IPS-18c (cell line): ENCODE results near the gene CYP39A1.

Experiments used
- H3K4me3 ChIP-seq: 2 replicates; pipeline ENCODE4 v1.7.0; 2013; ENCODE audit warnings: low read depth, mild to moderate bottlenecking, low read length, moderate library complexity; ENCODE audit not compliant: insufficient read depth
- H3K9me3 ChIP-seq: one replicate; pipeline ENCODE4 v1.6.1; 2013; ENCODE audit warnings: mild to moderate bottlenecking, low read length, moderate library complexity; ENCODE audit not compliant: control insufficient read depth, insufficient read depth

CYP39A1 gene

DNA sequence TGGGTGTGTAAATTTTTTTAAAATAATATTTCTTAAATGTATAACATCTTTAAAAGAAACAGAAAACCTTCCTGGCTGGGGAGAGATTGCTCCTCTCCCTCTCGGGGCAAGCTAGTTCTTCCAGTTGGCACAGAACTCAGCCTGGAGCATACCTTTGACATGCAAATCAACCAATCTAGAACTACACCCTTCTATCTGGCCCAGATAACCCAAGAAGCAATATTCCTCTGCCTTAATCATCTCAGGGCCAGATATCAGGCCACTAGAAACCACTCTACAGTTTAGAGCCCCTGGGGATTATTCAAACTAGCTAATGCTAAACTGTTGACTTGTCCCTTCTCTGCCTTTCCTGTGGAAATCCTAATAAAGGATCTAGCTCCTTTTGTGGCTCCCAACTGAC lies 33.9 kb downstream of the CYP39A1 start:
- H3K4me3 ChIP-seq = no peak overlapping the region
- H3K9me3 ChIP-seq = no peaks in the 10 kb centered on the region

DNA sequence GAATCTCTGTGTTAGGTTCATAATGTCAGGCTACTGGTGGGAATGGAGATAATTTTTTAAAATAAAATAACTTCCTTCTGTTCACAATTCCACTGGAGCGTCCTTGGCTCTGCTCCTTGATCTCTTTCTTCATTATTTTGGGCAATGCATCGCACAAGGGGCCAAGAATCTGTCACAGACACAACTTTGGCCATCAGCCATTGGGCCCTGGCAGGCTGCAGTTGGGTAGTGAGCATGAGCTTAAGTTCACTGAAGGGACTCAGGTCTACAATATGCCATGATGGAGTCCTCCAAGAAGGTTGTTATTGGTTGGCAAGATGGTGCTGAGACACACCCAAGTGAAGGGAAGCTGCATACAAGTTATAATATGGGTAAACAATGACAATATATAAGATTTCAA lies 40.0 kb downstream of the CYP39A1 start:
- H3K9me3 ChIP-seq = no peaks in the 10 kb centered on the region
- no peak overlapping the region for H3K4me3 ChIP-seq

DNA sequence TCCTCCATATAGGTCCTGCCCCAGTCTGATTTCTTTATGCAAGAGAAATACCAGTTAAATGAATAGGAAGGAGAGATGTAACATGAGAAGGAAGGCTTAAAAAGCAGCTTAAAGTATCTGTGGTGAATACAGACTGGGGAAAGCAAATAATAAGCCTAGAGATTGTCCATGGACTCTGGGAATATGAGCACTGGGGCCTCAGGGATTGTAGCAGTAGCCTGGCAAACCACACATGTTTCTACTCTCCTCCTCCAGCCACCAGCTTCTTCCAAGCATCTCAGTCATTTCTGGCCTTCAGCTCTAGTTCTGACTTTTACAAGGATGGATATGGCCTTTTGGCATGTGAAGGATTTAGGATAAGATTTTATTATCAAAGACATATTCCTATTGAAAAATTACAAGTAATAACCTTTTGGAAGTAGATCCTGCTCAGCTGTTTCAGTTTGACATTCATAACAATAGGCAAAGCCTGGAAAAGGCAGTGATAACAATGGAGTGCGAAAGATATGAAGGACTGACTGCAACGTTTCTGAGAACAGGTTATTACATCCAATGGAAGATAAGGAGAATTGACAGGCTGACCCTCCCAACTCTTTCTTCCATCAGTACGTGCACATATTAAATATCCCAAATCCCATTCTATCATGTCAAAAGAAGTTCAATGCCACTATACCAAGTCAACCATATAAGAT lies 41.6 kb downstream of the CYP39A1 start:
- Histone ChIP-seq H3K9me3 (no peaks in the 10 kb centered on the region), H3K4me3 (no peak overlapping the region)

DNA sequence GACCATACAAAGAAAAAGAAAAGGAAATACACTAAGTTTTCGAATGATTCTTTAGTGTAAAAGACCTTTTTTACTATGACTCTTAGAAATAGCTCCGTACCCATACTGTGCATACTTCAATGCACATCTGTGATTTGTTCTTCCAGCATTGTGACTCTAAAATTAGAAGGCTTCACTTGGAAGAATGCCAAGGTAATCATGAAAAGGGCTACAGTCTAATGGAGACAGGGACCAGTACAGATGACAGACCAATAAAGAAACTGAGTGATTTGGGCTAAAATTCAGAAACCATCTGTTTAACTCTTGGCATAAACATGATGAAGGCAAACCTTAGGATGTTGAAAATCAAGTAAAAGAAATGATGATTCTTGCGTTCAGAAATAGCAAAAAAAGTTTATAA lies 46.3 kb downstream of the CYP39A1 start:
- H3K9me3 ChIP-seq = no peaks in the 10 kb centered on the region
- no peak overlapping the region for H3K4me3 ChIP-seq

DNA sequence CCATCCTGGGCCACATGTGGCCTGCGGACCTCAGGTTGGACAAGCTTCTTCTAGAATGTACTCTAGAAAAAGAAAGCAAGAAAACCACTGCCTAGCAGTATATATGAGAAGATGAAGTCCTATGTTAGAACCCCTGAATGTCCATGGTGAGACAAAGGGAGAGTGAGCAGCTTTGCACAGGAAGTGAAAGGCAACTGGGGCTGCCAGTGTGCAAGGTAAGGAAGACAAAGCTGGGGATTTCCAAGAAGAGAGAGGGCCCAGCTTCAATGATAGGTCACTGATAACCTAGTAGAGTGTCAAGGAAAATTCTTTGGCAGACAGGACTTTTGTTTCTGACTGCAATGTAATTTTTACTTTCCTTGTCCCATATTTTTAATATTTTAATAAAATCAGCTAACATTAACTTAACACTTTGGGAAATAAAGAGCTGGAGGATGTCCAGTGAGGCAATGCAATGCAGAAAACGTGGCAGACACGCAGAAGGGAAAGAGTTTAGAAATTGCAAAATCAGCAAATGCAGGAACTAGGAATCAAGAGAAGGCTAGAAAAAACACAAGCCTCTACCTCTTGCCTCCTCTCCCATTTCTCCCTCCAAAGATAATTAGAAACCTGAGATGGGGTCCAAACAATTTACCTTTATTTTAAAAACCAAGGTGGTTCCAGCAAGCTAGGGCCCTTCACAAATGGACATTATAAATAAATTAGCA lies 47.4 kb downstream of the CYP39A1 start:
- Histone ChIP-seq H3K4me3 (no peak overlapping the region), H3K9me3 (no peaks in the 10 kb centered on the region)

DNA sequence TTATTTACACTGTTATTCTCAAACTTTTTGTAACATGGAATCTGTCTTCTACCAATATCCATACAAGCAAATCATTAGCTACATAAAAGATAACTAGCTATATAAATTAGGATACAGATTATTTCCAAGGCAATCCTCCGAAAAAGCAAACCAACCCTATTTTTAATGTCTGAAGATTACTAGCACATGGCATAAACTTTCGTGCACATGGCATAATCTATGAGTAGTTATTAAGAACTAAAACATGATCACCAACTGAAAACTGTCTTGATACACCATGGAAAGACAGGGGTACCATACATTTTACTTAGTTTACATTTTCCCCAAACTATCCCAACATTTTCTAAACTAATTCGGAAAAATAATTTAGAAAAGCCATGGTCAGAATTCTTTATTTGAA lies 54.4 kb downstream of the CYP39A1 start:
- Histone ChIP-seq H3K4me3 (no peak overlapping the region), H3K9me3 (no peaks in the 10 kb centered on the region)

DNA sequence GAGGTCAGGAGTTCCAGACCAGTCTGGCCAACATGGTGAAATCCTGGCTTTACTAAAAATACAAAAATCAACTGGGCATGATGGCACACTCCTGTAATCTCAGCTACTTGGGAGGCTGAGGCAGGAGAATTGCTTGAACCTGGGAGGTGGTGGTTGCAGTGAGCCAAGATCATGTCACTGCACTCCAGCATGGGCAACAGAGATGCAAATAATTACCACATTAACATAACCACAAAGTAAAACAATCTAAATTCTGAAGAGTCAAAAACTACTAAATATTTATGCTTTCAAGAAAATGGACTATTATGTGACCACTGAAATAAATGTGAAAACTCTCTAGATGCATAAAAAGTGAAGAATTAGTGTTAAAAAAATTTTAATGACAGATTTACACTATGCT lies 59.9 kb downstream of the CYP39A1 start:
- Histone ChIP-seq H3K9me3 (no peaks in the 10 kb centered on the region), H3K4me3 (no peak overlapping the region)

DNA sequence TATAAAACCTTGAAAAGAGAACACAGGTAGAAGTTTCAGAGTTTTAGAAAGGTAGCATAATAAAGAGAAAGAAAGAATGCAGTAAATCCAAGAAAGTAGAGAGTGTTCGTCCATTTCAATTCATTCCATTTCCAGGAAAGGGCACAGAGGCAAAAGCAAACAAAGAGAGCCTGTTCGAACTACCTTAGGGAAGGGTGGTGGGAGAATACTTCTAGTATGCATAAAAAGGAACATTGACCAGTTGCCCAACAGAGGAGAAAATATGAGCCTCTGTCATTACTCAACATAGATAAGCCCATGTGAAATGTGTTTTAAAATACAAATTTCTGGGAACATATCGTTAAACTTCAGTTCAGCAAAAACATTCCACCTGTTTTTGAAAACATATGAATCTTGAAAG lies 60.6 kb downstream of the CYP39A1 start:
- Histone ChIP-seq H3K9me3 (no peaks in the 10 kb centered on the region), H3K4me3 (no peak overlapping the region)

DNA sequence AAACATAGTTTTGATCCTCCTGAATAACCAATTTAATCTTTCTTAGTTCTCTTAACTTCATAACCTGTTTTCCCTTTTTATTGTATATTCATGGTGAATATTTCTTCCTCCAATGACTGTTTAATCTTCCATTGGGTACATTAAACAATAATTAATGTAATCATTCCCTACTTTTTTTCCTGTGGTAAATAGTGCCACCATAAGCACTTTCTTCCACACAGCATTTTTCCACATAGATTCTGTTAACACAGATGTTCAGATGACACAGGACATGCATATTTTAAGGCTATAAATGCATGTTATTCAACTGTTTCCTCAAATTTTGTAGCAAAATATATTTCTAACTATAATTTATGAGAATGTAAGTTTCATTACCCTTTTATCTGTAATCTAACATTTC lies 61.9 kb downstream of the CYP39A1 start:
- no peaks in the 10 kb centered on the region for H3K9me3 ChIP-seq

DNA sequence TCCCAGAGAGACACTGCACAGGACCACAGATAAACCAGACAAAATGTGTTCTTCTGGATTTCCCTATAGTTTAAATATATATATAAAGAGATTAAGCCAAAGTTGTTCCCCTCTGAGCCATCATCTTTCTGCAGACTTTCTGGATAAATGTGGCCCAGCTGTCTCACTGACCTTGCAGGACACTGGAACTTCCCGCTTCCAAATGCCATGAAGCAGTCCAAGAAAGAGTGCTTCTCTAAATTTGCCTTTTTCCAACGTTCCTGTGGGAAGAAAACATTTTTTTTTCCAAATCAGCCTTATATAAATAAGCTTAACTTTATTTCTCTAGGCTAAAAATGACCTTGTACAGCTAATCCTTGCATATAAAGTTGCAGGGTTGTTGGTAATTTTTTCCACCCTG lies 65.7 kb downstream of the CYP39A1 start:
- Histone ChIP-seq H3K4me3 (no peak overlapping the region), H3K9me3 (no peaks in the 10 kb centered on the region)

More for the DNA sequence above, 61.9 kb downstream of the CYP39A1 start:
- no peak overlapping the region for H3K4me3 ChIP-seq

DNA sequence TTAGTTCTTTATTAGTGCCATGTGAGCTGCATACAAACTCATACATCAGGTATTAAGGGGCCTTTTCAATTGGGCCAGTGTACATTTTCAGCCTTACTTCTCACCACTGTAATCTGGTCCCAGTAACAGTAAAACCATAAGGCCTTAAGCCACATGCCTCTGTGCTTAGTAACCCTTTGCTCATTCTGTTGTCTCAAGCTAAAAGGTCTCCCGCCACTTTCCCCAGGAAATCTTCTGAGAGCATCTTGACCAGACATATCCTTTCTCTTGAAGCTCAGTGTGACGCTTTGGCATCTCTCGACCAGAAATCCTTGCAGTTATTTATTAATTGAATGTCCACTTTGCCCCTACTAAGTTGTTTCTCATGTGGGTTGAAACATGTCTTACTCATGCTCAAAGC lies 68.0 kb downstream of the CYP39A1 start:
- Histone ChIP-seq H3K9me3 (no peaks in the 10 kb centered on the region), H3K4me3 (no peak overlapping the region)

DNA sequence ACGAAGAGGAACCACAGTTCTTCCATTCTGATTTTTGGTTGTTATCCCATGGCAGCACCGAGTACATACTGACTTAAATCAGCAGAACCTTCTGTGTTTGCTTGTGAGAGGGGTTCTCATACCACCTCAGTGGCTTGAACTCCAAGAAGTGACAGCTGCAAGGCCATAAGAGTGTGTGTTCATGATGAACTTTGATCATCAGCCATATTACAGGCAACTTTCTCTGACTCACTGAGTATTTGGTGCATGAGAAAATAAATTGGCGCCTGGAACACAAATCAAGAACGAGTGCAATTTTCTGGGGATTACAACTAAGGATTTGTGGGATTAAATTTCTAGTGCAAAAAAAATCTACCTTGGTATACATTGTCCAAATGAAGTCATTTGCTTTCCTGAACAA lies 68.9 kb downstream of the CYP39A1 start:
- Histone ChIP-seq H3K9me3 (no peaks in the 10 kb centered on the region), H3K4me3 (no peak overlapping the region)

DNA sequence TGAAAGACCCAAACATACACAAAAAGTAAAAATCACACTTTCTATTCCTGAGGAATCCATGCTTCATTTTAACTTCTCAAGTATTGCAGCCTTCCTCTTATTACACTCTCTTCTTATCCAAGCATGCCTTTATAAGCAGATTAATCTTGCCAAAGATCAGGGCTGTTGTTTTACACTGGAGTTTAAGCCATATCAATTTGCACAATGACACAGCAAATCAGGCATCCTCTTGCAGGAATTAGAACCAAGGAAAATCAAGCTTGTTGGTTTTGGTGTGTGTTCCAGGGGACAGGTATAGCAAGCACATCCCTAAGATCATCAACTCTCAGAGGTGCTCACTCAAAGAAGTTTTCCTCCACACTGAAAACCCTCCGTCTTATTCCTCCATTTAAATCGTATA lies 69.5 kb downstream of the CYP39A1 start:
- Histone ChIP-seq H3K9me3 (no peaks in the 10 kb centered on the region), H3K4me3 (no peak overlapping the region)

DNA sequence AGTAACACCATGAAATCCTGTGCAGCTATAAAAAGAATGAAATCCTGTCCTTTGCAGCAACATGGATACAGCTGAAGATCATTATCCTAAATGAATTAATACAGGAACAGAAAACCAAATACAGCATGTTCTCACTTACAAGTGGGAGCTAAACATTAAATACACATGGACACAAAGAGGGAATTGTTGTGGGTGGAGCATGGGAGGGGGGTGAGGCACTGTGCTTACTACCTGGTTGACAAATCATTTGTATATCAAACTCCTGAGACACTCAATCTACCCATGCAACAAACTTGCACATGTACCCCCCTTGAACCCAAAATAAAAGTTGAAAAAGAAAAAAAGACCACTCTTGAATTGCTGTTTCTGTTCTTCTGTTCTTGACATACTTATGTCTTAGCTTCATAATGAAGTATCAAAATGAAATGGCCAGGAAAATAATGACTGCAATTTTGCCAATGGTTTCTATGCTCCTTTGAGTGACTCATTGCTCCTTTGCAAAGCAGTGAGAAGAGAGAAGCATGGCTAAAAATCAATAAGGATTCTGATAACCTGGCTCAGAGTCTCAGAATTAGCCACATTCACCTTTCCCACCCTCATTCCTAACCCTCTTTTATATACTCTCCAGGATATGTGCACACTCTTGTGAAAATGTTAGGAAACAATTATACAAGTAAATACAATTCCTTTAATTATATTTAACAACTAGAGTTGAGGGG lies 71.0 kb downstream of the CYP39A1 start:
- Histone ChIP-seq H3K4me3 (no peak overlapping the region), H3K9me3 (no peaks in the 10 kb centered on the region)

DNA sequence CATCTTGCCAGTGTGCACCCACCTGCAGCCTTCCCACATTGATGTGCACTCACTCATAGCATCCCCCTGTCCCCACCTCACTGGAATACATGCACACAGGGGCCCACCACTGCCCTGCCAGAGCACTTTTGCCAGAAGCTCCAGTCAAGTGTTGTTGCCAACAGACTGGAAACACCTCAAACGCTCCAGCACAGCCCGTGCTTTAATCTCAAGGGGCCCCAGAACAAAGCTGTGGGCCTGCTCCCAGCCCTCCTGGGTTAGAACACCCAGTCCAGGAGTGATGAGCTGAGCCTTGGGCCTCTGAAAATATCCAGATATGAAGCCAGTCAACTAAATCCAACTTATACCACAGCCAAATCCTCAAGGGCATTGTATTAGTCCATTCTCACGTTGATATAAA lies 77.1 kb downstream of the CYP39A1 start:
- Histone ChIP-seq H3K4me3 (no peak overlapping the region), H3K9me3 (no peaks in the 10 kb centered on the region)

DNA sequence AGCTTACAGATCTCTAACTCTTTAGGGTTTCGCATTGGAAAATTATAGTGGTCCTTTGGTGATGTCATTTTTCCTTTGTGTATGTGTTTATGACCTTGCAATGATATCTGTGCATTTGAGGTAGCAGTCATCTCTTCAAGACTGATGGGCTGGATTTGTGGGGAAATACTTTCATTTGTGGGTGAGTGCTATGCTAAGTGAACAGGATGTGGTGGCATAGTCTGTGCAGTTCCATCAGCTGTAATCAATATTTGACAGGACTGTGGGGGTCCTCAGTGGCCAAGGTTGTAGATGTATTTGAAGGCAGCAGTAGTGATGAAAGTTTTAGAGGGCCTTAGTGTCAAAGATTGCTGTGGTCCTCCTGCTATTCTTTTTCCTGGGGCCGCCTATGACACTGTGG lies 79.5 kb downstream of the CYP39A1 start:
- H3K9me3 ChIP-seq = no peaks in the 10 kb centered on the region
- H3K4me3 ChIP-seq = no peak overlapping the region

DNA sequence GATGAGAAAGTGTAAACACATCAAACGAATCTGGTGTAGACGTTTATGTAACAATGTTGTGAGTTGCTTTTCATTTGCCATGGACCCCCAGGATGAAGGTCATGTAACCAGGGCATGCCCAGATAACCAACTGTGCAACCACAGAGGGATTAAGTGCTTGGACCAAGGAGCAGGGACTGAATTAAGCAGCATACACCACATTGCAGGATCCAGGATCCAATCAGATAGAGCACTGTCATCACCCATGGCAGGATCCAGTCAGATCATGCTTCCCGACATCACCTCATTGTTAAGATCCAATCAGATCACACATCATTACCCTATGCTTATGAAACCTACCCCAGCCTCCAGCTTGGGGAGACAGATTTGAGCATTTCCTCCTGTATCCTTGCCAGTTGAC lies 87.1 kb downstream of the CYP39A1 start:
- Histone ChIP-seq H3K9me3 (no peaks in the 10 kb centered on the region), H3K4me3 (no peak overlapping the region)

DNA sequence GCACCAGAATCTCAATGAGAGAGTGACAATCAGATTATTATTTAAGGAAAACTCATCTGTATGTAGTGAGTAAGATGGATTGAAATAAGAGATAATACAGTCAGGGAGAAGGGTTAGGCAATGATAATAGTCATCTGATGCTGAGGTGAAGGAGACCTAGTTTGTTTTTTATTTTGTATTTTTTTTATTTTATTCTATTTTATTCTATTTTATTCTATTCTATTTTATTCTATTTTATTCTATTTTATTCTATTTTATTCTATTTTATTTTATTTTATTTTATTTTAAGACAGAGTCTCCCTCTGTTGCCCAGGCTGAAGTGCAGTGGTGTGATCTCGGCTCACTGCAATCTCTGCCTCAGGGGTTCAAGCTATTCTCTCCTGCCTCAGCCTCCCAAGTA lies 88.7 kb downstream of the CYP39A1 start:
- no peak overlapping the region for H3K4me3 ChIP-seq
- H3K9me3 ChIP-seq = no peaks in the 10 kb centered on the region
